GM12875 (cell line): ENCODE results near the gene PCBP3.

Experiments
- H3K4me3 ChIP-seq: one replicate; pipeline ENCODE4 v1.5.1; 2011; ENCODE audit warnings: low read depth, low read length, control low read depth
- CTCF ChIP-seq: IDR thresholded peaks from 2 replicates; pipeline ENCODE4 v1.5.1; 2011; ENCODE audit warnings: low read depth, mild to moderate bottlenecking, control low read depth, inconsistent platforms, low read length, moderate library complexity, borderline replicate concordance; ENCODE audit not compliant: insufficient read depth

Gene PCBP3

GRCh38 chr21:45747802-45748445, 104.4 kb downstream of the PCBP3 start:
- no peak overlapping the region for H3K4me3 ChIP-seq
- TF ChIP-seq CTCF, result no peak

- H3K4me3 ChIP-seq, result no peak overlapping the region
- no peak for TF ChIP-seq CTCF
Observed at GRCh38 chr21:45748593-45748992, 105.1 kb downstream of the PCBP3 start.

GRCh38 chr21:45749974-45750373, 106.4 kb downstream of the PCBP3 start:
- H3K4me3 ChIP-seq, result no peak overlapping the region
- TF ChIP-seq CTCF, result no peak

- H3K4me3 ChIP-seq, result no peak overlapping the region
- TF ChIP-seq CTCF, result no peak
Observed at GRCh38 chr21:45750936-45751335, 107.4 kb downstream of the PCBP3 start.

GRCh38 chr21:45753445-45753844, 109.9 kb downstream of the PCBP3 start:
- H3K4me3 ChIP-seq, result no peak overlapping the region
- TF ChIP-seq CTCF, result no peak

- no peak for TF ChIP-seq CTCF
- H3K4me3 ChIP-seq, result no peak overlapping the region
Observed at GRCh38 chr21:45756029-45756428, 112.5 kb downstream of the PCBP3 start.

GRCh38 chr21:45756669-45757068, 113.1 kb downstream of the PCBP3 start:
- no peak for TF ChIP-seq CTCF
- H3K4me3 ChIP-seq, result no peak overlapping the region
